H1 (cell line): Measurements from ENCODE around the gene ARID1B. TPM values are rescaled to one million over a fixed set of nuclear protein-coding genes. Genes with fewer than 3 reads are reported as not detected.

Experiments
- CTCF ChIA-PET: fragments of 300-600 bp; sonication (Branson Sonifier 250); formaldehyde crosslinking; loops from one replicate; lab custom pipeline; 2021; ENCODE audit not compliant: partially characterized antibody; lab: Charles Lee
- POLR2A ChIA-PET: fragments of 300-600 bp; sonication (Branson Sonifier 250); formaldehyde crosslinking; loops from one replicate; lab custom pipeline; 2021; ENCODE audit warnings: inconsistent platforms; ENCODE audit not compliant: partially characterized antibody; lab: Charles Lee
- DNase-seq, 2 experiments: peaks; one replicate each; pipeline versions ENCODE4 v3.0.0 to v3.0.0-alpha.2; 2010 to 2022; ENCODE audit warnings: low spot score in 2 of 2, low read depth in 1 of 2, mixed read lengths in 1 of 2
- FAIRE-seq: peaks from 2 replicates; lab custom pipeline; 2011; peaks lifted over from hg19 to GRCh38; lab: Jason Lieb, UNC
- H2AFZ ChIP-seq: 2 replicates; pipeline ENCODE4 v1.8.1; 2012; ENCODE audit warnings: low read length, inconsistent platforms
- H2AK5ac ChIP-seq: 2 replicates; pipeline ENCODE4 v1.6.1; 2013; ENCODE audit warnings: low read depth, low read length
- H2BK120ac ChIP-seq: replicated peaks from 2 replicates; pipeline ENCODE3; 2013; ENCODE audit warnings: low read depth, low read length, inconsistent platforms
- H2BK12ac ChIP-seq: 2 replicates; pipeline ENCODE4 v1.6.1; 2013; ENCODE audit warnings: low read depth, low read length
- H2BK15ac ChIP-seq: 2 replicates; pipeline ENCODE4 v1.6.1; 2013; ENCODE audit warnings: low read length
- H2BK20ac ChIP-seq: 2 replicates; pipeline ENCODE4 v1.6.1; 2013; ENCODE audit warnings: low read length
- H2BK5ac ChIP-seq: 2 replicates; pipeline ENCODE4 v1.6.1; 2013; ENCODE audit warnings: low read depth, low read length
- H3K14ac ChIP-seq: 2 replicates; pipeline ENCODE4 v1.6.1; 2013; ENCODE audit warnings: inconsistent platforms; ENCODE audit not compliant: insufficient read length
- H3K18ac ChIP-seq: 2 replicates; pipeline ENCODE4 v1.6.1; 2013; ENCODE audit warnings: low read length; ENCODE audit errors: extremely low read depth
- H3K23ac ChIP-seq: 2 replicates; pipeline ENCODE4 v1.6.1; 2013; ENCODE audit warnings: inconsistent platforms; ENCODE audit not compliant: insufficient read length
- H3K23me2 ChIP-seq: 2 replicates; pipeline ENCODE4 v1.6.1; 2013; ENCODE audit warnings: low read depth, low read length
- H3K27ac ChIP-seq: 2 replicates; pipeline ENCODE4 v1.6.1; 2011; ENCODE audit warnings: low read depth, low read length, inconsistent platforms
- H3K27me3 ChIP-seq, 4 experiments: replicated peaks in 1 of 4; 1 replicate in 1 of 4; 2 replicates in 3 of 4; pipeline versions ENCODE4 v1.6.1 to v1.8.1; 2011 to 2013; ENCODE audit warnings: low read length in 3 of 4, mild to moderate bottlenecking in 3 of 4, inconsistent platforms in 2 of 4, mixed read lengths in 2 of 4, moderate library complexity in 1 of 4; ENCODE audit not compliant: control insufficient read depth in 3 of 4, insufficient read depth in 3 of 4; ENCODE audit errors: extremely low read depth in 1 of 4
- H3K36me3 ChIP-seq, 4 experiments: 2 replicates each; pipeline versions ENCODE4 v1.6.1 to v1.8.1; 2011 to 2013; ENCODE audit warnings: mild to moderate bottlenecking in 4 of 4, low read length in 3 of 4, moderate library complexity in 2 of 4, control low read depth in 1 of 4, inconsistent platforms in 1 of 4; ENCODE audit not compliant: insufficient read depth in 4 of 4, control insufficient read depth in 2 of 4
- H3K4ac ChIP-seq: replicated peaks from 2 replicates; pipeline ENCODE3; 2013; ENCODE audit warnings: low read length, low read depth, mixed read lengths, inconsistent platforms; ENCODE audit not compliant: insufficient read length
- H3K4me1 ChIP-seq, 4 experiments: replicated peaks in 1 of 4; 1 replicate in 1 of 4; 2 replicates in 3 of 4; pipeline versions ENCODE4 v1.6.1 to v1.8.1; 2011 to 2013; ENCODE audit warnings: low read length in 3 of 4, inconsistent platforms in 2 of 4, mixed read lengths in 1 of 4; ENCODE audit not compliant: insufficient read depth in 4 of 4, control insufficient read depth in 3 of 4
- H3K4me2 ChIP-seq, 2 experiments: 2 replicates each; pipeline versions ENCODE4 v1.6.1 to v1.8.1; 2011 to 2013; ENCODE audit warnings: low read depth in 2 of 2, low read length in 2 of 2, control low read depth in 1 of 2, inconsistent platforms in 1 of 2, mild to moderate bottlenecking in 1 of 2; ENCODE audit not compliant: insufficient read depth in 1 of 2
- H3K4me3 ChIP-seq, 4 experiments: fragments of 200-600, 300-600 bp in 1 of 4; sonication (generic), shearing (Covaris generic), sonication (Bioruptor Twin) in 1 of 4; 2 replicates each; pipeline versions ENCODE4 v1.5.1 to v1.8.1; 2011 to 2016; ENCODE audit warnings: low read length in 4 of 4, low read depth in 3 of 4, control low read depth in 2 of 4, inconsistent platforms in 2 of 4, mild to moderate bottlenecking in 2 of 4, mixed read lengths in 1 of 4, moderate library complexity in 1 of 4; ENCODE audit not compliant: insufficient read depth in 2 of 4; ENCODE audit errors: extremely low read depth in 1 of 4
- H3K56ac ChIP-seq: replicated peaks from 2 replicates; pipeline ENCODE3; 2013; ENCODE audit warnings: low read depth, mild to moderate bottlenecking, mixed read lengths, low read length, inconsistent platforms; ENCODE audit not compliant: insufficient read length
- H3K79me1 ChIP-seq: 2 replicates; pipeline ENCODE4 v1.6.1; 2013; ENCODE audit warnings: low read depth, low read length, control low read depth
- H3K79me2 ChIP-seq, 2 experiments: 2 replicates each; pipeline versions ENCODE4 v1.6.1 to v1.8.1; 2012 to 2013; ENCODE audit warnings: low read length in 2 of 2, mild to moderate bottlenecking in 2 of 2, inconsistent platforms in 1 of 2; ENCODE audit not compliant: insufficient read depth in 2 of 2, control insufficient read depth in 1 of 2
- H3K9ac ChIP-seq, 4 experiments: replicated peaks in 1 of 4; 1 replicate in 1 of 4; 2 replicates in 3 of 4; pipeline versions ENCODE4 v1.6.1 to v1.8.1; 2011 to 2013; ENCODE audit warnings: low read depth in 3 of 4, low read length in 3 of 4, control low read depth in 2 of 4, mild to moderate bottlenecking in 2 of 4, moderate library complexity in 2 of 4, inconsistent platforms in 1 of 4; ENCODE audit errors: extremely low read depth in 1 of 4
- H3K9me3 ChIP-seq, 2 experiments: 2 replicates each; pipeline versions ENCODE4 v1.6.1 to v1.8.1; 2012 to 2013; ENCODE audit warnings: mild to moderate bottlenecking in 2 of 2, moderate library complexity in 2 of 2, control low read depth in 1 of 2, inconsistent platforms in 1 of 2, low read depth in 1 of 2, low read length in 1 of 2, mixed read lengths in 1 of 2; ENCODE audit not compliant: insufficient read depth in 2 of 2
- H4K20me1 ChIP-seq, 2 experiments: replicated peaks in 1 of 2; 2 replicates each; pipeline versions ENCODE3 to v1.8.1; 2011 to 2013; ENCODE audit warnings: inconsistent platforms in 2 of 2, low read length in 2 of 2, mild to moderate bottlenecking in 1 of 2; ENCODE audit not compliant: insufficient read depth in 2 of 2, control insufficient read depth in 1 of 2
- H4K5ac ChIP-seq: 2 replicates; pipeline ENCODE4 v1.6.1; 2013; ENCODE audit warnings: low read length, low read depth, mixed read lengths, inconsistent platforms; ENCODE audit not compliant: insufficient read length
- H4K8ac ChIP-seq: 2 replicates; pipeline ENCODE4 v1.8.0; 2013; ENCODE audit warnings: mild to moderate bottlenecking, moderate library complexity, low read length, inconsistent platforms; ENCODE audit not compliant: insufficient read depth; ENCODE audit errors: extremely low read depth
- H4K91ac ChIP-seq: replicated peaks from 2 replicates; pipeline ENCODE3; 2013; ENCODE audit warnings: low read length, mixed read lengths, inconsistent platforms; ENCODE audit not compliant: insufficient read length
- CTBP2 ChIP-seq: IDR thresholded peaks from 2 replicates; pipeline ENCODE4 v1.7.0; 2011; ENCODE audit warnings: borderline replicate concordance, mild to moderate bottlenecking, moderate library complexity, mixed read lengths, low read length; ENCODE audit not compliant: insufficient read depth, insufficient read length
- POLR2AphosphoS5 ChIP-seq: IDR thresholded peaks from 2 replicates; pipeline ENCODE4 v1.6.1; 2011; ENCODE audit warnings: low read depth, low read length
- WGBS, 2 experiments: shearing (Covaris generic) in 1 of 2; methylation state at CpG; one replicate each; pipeline versions ENCODE4 v1.1.6 to v1.1.7; 2013 to 2015; ENCODE audit warnings: low lambda C conversion rate in 2 of 2, mixed read lengths in 2 of 2, inconsistent platforms in 1 of 2, low coverage in 1 of 2, missing lambda C conversion rate in 1 of 2; ENCODE audit not compliant: insufficient replicate concordance in 2 of 2, insufficient coverage in 1 of 2, insufficient read length in 1 of 2; ENCODE audit errors: extremely low coverage in 1 of 2, missing lambda C conversion rate in 1 of 2; 5-methylcytosine and 5-hydroxymethylcytosine counted together
- polyA plus RNA-seq, 7 experiments: library from polyadenylated mRNA; depleted of rRNA in 3 of 7; stranded (reverse) in 5 of 7; unstranded in 2 of 7; fragments of >200 nt in 5 of 7; fragments of 200-250 nt in 2 of 7; gene quantifications; 1 replicate in 5 of 7; 2 replicates in 1 of 7; 4 replicates in 1 of 7; pipeline versions ENCODE4 v1.2.1 to v1.2.3, GENCODE V29; 2011 to 2013; ENCODE audit warnings: missing spikeins in 2 of 7, mixed read lengths in 2 of 7
- total RNA-seq: library from RNA; stranded (reverse); fragmentation: NEBNext Ultra II Directional; extraction: Animal tissue kit (Norgen Biotek cat#: 25700); gene quantifications from 2 replicates; pipeline ENCODE4 v1.2.1, GENCODE V29; 2021

ARID1B gene
- total and polyA plus RNA-seq, 2 of the 8 experiments (the other 6 are each of a cell fraction or from before 2014, with no cell fraction given): 24.3 to 70.3 TPM

- H2BK12ac ChIP-seq: no peak overlapping the region
- H2BK20ac ChIP-seq: no peak overlapping the region
- H3K9ac ChIP-seq: no peak overlapping the region
- H3K79me1 ChIP-seq: no peaks in the 10 kb centered on the region
- DNase-seq: no peak
- H3K23ac ChIP-seq: no peak overlapping the region
- peaks cover 0 to 16% (median 8%) of the 10 kb centered on the region in 4 experiments; a peak in 5 of 7 replicates for H3K4me1 ChIP-seq
- H3K18ac ChIP-seq: no peak overlapping the region
- H3K36me3 ChIP-seq: no peaks in the 10 kb centered on the region
- no peak overlapping the region for H3K56ac ChIP-seq
- H4K20me1 ChIP-seq: no peaks in the 10 kb centered on the region
- H3K4me2 ChIP-seq: peak overlapping the region; percentile 50 to 53
- no peak overlapping the region; the same call in 1 of the 2 replicates for H4K8ac ChIP-seq
- no peak overlapping the region for H2BK120ac ChIP-seq
- H2AFZ ChIP-seq: no peak overlapping the region
- WGBS, 2 experiments: 36% methylated on average over 15 of the region's 15 CpGs; no CpG with 5 or more reads in 1 of the 2 experiments
- no peak overlapping the region for H2BK15ac ChIP-seq
- no peak overlapping the region for H2AK5ac ChIP-seq
- H3K27ac ChIP-seq: peak overlapping the region; percentile 9; the same call in 1 of the 2 replicates
- H3K79me2 ChIP-seq: peaks cover 0 to 15% of the 10 kb centered on the region in 2 experiments; a peak in 3 of 4 replicates
- no peak overlapping the region for H4K91ac ChIP-seq
- no peak overlapping the region for H3K4ac ChIP-seq
- peaks cover 3% of the 10 kb centered on the region; the same call in 1 of the 2 replicates for H3K23me2 ChIP-seq
- peak overlapping the region; percentile 87 for H4K5ac ChIP-seq
- H3K27me3 ChIP-seq: no peaks in the 10 kb centered on the region; a peak in 1 of 7 replicates
- H2BK5ac ChIP-seq: no peak overlapping the region
- peak overlapping the region in 1 of 4 experiments; percentile 40; a peak in 2 of 8 replicates for H3K4me3 ChIP-seq
- H3K9me3 ChIP-seq: no peaks in the 10 kb centered on the region
- no peak overlapping the region for H3K14ac ChIP-seq
- no peak for FAIRE-seq
- ChIA-PET POLR2A (interaction anchor here (0.7 to 0.8 kb wide), 2 partner anchors 9 to 11 kb away, joined by 3 to 4 read pairs; no protein-coding TSS in a partner anchor), CTCF (interaction anchor here (1.0 to 1.2 kb wide), 2 partner anchors 18 to 22 kb away, joined by 3 to 4 read pairs; no protein-coding TSS in a partner anchor)
- no peak for TF ChIP-seq CTBP2
- TF ChIP-seq POLR2AphosphoS5: peak; percentile 40; the same call in 1 of the 2 replicates
Observed at GRCh38 chr6:156773935-156774852, 3.0 kb upstream of the ARID1B start.
